ENCODE data around the gene COL8A2.
A peak's percentile ranks its signal among the peaks of the same experiment; 100 is the strongest.

COL8A2 gene

GRCh38 chr1:36135796-36136195 lies 10.8 kb upstream of the COL8A2 start:
- TF ChIP-seq CTCF (IDR thresholded peaks at IDR 0.05; ENCODE audit: low read depth, low read length): no peak
- no peak overlapping the region for H3K4me3 ChIP-seq (replicated peaks in 1 of 2; ENCODE audit: low read depth in 2 of 2, low read length in 2 of 2)
- no peak for DNase-seq (ENCODE audit: low read depth in 2 of 2)

- TF ChIP-seq CTCF (IDR thresholded peaks at IDR 0.05; ENCODE audit: low read depth, low read length): no peak
- no peak overlapping the region for H3K4me3 ChIP-seq (replicated peaks in 1 of 2; ENCODE audit: low read depth in 2 of 2, low read length in 2 of 2)
- no peak for DNase-seq (ENCODE audit: low read depth in 2 of 2)
Measured at GRCh38 chr1:36135330-36135667, 10.3 kb upstream of the COL8A2 start.

GRCh38 chr1:36134505-36135329 lies 9.7 kb upstream of the COL8A2 start:
- no peak overlapping the region for H3K4me3 ChIP-seq (replicated peaks in 1 of 2; ENCODE audit: low read depth in 2 of 2, low read length in 2 of 2)
- DNase-seq (ENCODE audit: low read depth in 2 of 2): peak; percentile 61 to 66
- peak; percentile 72 for TF ChIP-seq CTCF (IDR thresholded peaks at IDR 0.05; ENCODE audit: low read depth, low read length)

GRCh38 chr1:36134031-36134430 lies 9.0 kb upstream of the COL8A2 start:
- no peak for DNase-seq (ENCODE audit: low read depth in 2 of 2)
- no peak overlapping the region for H3K4me3 ChIP-seq (replicated peaks in 1 of 2; ENCODE audit: low read depth in 2 of 2, low read length in 2 of 2)
- TF ChIP-seq CTCF (IDR thresholded peaks at IDR 0.05; ENCODE audit: low read depth, low read length): no peak

GRCh38 chr1:36133484-36133883 lies 8.5 kb upstream of the COL8A2 start:
- peak; percentile 91 to 96 for DNase-seq (ENCODE audit: low read depth in 2 of 2)
- TF ChIP-seq CTCF (IDR thresholded peaks at IDR 0.05; ENCODE audit: low read depth, low read length): no peak

DNA sequence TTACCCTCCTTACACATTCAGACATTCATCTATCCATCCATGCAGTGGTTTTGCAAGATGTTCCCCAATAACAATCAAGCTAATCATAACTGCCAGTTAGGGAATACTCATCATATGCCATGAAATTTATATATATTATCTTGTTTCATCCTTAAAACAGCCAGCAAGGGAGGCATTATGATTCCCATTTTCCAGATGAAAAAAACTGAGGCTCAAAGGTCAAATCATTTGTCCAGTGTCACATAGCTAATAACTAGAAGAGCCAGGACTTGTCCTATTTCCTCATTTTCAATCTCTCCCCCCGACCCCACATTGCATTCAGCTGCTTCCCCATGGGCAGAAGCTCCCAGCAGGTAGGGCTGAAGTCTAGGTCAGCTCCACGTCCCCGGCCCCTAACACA lies 7.0 kb upstream of the COL8A2 start:
- H3K4me3 ChIP-seq (replicated peaks in 1 of 2; ENCODE audit: low read depth in 2 of 2, low read length in 2 of 2): no peak overlapping the region
- TF ChIP-seq CTCF (IDR thresholded peaks at IDR 0.05; ENCODE audit: low read depth, low read length): no peak
- no peak for DNase-seq (ENCODE audit: low read depth in 2 of 2)

More at GRCh38 chr1:36133484-36133883, 8.5 kb upstream of the COL8A2 start:
- no peak overlapping the region for H3K4me3 ChIP-seq (replicated peaks in 1 of 2; ENCODE audit: low read depth in 2 of 2, low read length in 2 of 2)

- DNase-seq (ENCODE audit: low read depth in 2 of 2): no peak
- TF ChIP-seq CTCF (IDR thresholded peaks at IDR 0.05; ENCODE audit: low read depth, low read length): no peak
- no peak overlapping the region for H3K4me3 ChIP-seq (replicated peaks in 1 of 2; ENCODE audit: low read depth in 2 of 2, low read length in 2 of 2)
Measured at GRCh38 chr1:36128905-36129206, 3.8 kb upstream of the COL8A2 start.
